ENCODE measurements around the gene PERM1. TPM values are rescaled to one million over a fixed set of nuclear protein-coding genes. Genes with fewer than 3 reads are reported as not detected.
"Not testable (repeated sequence)": the region's sequence is repeated elsewhere in the genome, so short reads cannot be mapped to it uniquely, and the experiment has no call there.

PERM1 gene
- total and polyA plus RNA-seq, 2 of the 8 experiments (the other 6 are each of a cell fraction or from before 2014, with no cell fraction given): not detected

DNA sequence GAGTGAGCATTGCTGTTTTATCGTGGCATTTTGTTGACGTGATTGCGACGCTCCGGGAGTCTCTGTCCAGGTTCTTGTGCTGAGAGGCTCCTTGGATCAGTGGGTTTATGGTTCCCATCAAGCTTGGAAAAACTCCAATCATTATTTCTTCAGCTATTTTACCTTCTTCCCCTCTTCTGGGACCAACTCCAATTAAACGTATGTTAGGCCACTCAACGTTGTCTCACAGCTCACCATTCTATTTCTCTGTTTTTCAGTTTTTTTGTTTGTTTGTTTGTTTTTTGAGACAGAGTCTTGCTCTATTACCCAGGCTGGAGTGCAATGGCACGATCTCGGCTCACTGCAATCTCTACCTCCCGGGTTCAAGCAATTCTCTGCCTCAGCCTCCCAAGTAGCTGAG is 10.0 kb upstream of the PERM1 start (continued):
- TF ChIP-seq SP2 (IDR thresholded peaks at IDR 0.05; ENCODE audit: low read length) (no peak), NRF1 (IDR thresholded peaks at IDR 0.05; ENCODE audit: low read depth, low read length) (no peak), ASH2L (IDR thresholded peaks at IDR 0.05; ENCODE audit: low read length) (no peak), TAF1 (IDR thresholded peaks at IDR 0.05; ENCODE audit: low read depth, low read length) (no peak), TEAD4 (IDR thresholded peaks at IDR 0.05; ENCODE audit: low read depth, low read length) (no peak), GABPA (IDR thresholded peaks at IDR 0.05; ENCODE audit: borderline replicate concordance, insufficient read depth, low read length) (no peak)

DNA sequence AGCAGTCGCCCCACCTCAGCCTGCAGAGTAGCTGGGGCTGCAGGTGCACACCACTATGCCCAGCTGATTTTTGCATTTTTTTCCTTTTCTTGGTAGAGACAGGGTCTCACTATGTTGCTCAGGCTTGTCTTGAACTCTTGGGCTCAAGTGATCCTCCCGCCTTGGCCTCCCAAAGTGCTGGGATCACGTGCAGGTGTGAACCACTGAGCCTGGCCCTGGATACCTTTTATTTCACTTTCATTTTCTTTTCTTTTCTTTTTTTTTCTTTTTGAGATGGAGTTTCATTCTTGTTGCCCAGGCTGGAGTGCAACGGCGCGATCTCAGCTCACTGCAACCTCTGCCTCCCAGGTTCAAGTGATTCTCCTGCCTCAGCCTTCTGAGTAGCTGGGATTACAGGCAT is 9.4 kb upstream of the PERM1 start:
- DNase-seq (ENCODE audit: low read depth in 1 of 2, low spot score in 2 of 2); H3K56ac ChIP-seq (replicated peaks; ENCODE audit: insufficient read length, low read depth, low read length); H4K5ac ChIP-seq (ENCODE audit: insufficient read length, low read depth, low read length); H3K4me1 ChIP-seq (replicated peaks in 1 of 4; ENCODE audit: control insufficient read depth in 3 of 4, insufficient read depth in 4 of 4, low read length in 3 of 4); H3K4me2 ChIP-seq (ENCODE audit: insufficient read depth in 1 of 2, low read depth in 2 of 2, low read length in 2 of 2); H3K27ac ChIP-seq (ENCODE audit: low read depth, low read length); H3K9ac ChIP-seq (replicated peaks in 1 of 4; ENCODE audit: extremely low read depth in 1 of 4, low read depth in 3 of 4, low read length in 3 of 4); H3K23me2 ChIP-seq (ENCODE audit: low read depth, low read length); H2AK5ac ChIP-seq (ENCODE audit: low read depth, low read length); H3K79me1 ChIP-seq (ENCODE audit: low read depth, low read length); H2BK12ac ChIP-seq (ENCODE audit: low read depth, low read length); H3K79me2 ChIP-seq (ENCODE audit: control insufficient read depth in 1 of 2, insufficient read depth in 2 of 2, low read length in 2 of 2); H3K9me3 ChIP-seq (ENCODE audit: insufficient read depth in 2 of 2, low read depth in 1 of 2, low read length in 1 of 2); POLR2A ChIA-PET (ENCODE audit: partially characterized antibody); H2BK20ac ChIP-seq (ENCODE audit: low read length); H2AFZ ChIP-seq (ENCODE audit: low read length); H3K14ac ChIP-seq (ENCODE audit: insufficient read length); H3K18ac ChIP-seq (ENCODE audit: extremely low read depth, low read length); H3K36me3 ChIP-seq (ENCODE audit: control insufficient read depth in 2 of 4, insufficient read depth in 4 of 4, low read length in 3 of 4); H4K91ac ChIP-seq (replicated peaks; ENCODE audit: insufficient read length, low read length); H2BK15ac ChIP-seq (ENCODE audit: low read length); H4K20me1 ChIP-seq (replicated peaks in 1 of 2; ENCODE audit: control insufficient read depth in 1 of 2, insufficient read depth in 2 of 2, low read length in 2 of 2); H2BK5ac ChIP-seq (ENCODE audit: low read depth, low read length); H2BK120ac ChIP-seq (replicated peaks; ENCODE audit: low read depth, low read length); FAIRE-seq; H4K8ac ChIP-seq (ENCODE audit: extremely low read depth, insufficient read depth, low read length); H3K23ac ChIP-seq (ENCODE audit: insufficient read length); H3K4ac ChIP-seq (replicated peaks; ENCODE audit: insufficient read length, low read depth, low read length); H3K4me3 ChIP-seq (ENCODE audit: extremely low read depth in 1 of 4, insufficient read depth in 2 of 4, low read depth in 3 of 4, low read length in 4 of 4): not testable (repeated sequence)
- peaks cover 1 to 38% (median 28%) of the 10 kb centered on the region in 4 experiments for H3K27me3 ChIP-seq (replicated peaks in 1 of 4; ENCODE audit: control insufficient read depth in 3 of 4, extremely low read depth in 1 of 4, insufficient read depth in 3 of 4, low read length in 3 of 4)
- 93% methylated on average over 6 of the region's 6 CpGs; no CpG with 5 or more reads in 1 of the 2 experiments for WGBS, 2 experiments (ENCODE audit: extremely low coverage in 1 of 2, insufficient coverage in 1 of 2, insufficient read length in 1 of 2, insufficient replicate concordance in 2 of 2, low coverage in 1 of 2, low lambda C conversion rate in 2 of 2, missing lambda C conversion rate in 1 of 2)
- CTCF ChIA-PET (ENCODE audit: partially characterized antibody): interaction anchor here (1.3 to 7.7 kb wide), 3 partner anchors 9 to 73 kb away, joined by 4 to 86 read pairs (median 9); partner anchors contain the start of gene PERM1
